GM10266 (cell line): ENCODE measurements around the gene GNA15.

Experiments
- DNase-seq: peaks from one replicate; pipeline ENCODE4 v3.0.0; 2012; ENCODE audit errors: extremely low spot score
- TF ChIP-seq, protein P1 (sequence below): IDR thresholded peaks from 2 replicates; pipeline ENCODE4 v1.5.1; 2012; ENCODE audit warnings: mild to moderate bottlenecking, low read depth; ENCODE audit not compliant: control insufficient read depth, insufficient read depth; ENCODE audit errors: missing control alignments

Gene GNA15

DNA sequence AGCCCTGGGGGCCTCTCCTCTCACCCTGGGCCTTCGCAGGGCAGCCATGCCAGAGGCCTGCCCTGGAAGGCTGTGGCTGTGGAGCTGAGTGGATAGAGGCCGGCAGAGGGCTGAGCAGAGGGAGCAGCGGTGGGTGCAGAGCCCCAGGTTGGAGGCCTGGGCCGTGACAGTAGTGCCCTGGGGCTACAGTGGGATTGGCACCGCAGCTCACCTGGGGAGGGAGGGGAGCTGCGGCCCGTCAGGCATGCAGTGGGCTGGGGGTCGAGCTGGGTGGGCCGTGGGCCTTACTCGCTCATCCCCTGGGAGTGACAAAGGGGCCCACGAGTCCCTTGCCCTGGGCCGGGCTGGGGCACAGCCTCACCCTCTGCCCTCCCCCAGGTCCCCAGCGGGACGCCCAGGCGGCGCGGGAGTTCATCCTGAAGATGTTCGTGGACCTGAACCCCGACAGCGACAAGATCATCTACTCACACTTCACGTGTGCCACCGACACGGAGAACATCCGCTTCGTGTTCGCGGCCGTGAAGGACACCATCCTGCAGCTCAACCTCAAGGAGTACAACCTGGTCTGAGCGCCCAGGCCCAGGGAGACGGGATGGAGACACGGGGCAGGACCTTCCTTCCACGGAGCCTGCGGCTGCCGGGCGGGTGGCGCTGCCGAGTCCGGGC lies 15.1 kb upstream of the GNA15 start:
- TF ChIP-seq, protein P1, sequence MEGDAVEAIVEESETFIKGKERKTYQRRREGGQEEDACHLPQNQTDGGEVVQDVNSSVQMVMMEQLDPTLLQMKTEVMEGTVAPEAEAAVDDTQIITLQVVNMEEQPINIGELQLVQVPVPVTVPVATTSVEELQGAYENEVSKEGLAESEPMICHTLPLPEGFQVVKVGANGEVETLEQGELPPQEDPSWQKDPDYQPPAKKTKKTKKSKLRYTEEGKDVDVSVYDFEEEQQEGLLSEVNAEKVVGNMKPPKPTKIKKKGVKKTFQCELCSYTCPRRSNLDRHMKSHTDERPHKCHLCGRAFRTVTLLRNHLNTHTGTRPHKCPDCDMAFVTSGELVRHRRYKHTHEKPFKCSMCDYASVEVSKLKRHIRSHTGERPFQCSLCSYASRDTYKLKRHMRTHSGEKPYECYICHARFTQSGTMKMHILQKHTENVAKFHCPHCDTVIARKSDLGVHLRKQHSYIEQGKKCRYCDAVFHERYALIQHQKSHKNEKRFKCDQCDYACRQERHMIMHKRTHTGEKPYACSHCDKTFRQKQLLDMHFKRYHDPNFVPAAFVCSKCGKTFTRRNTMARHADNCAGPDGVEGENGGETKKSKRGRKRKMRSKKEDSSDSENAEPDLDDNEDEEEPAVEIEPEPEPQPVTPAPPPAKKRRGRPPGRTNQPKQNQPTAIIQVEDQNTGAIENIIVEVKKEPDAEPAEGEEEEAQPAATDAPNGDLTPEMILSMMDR = no peak
- DNase-seq = no peak

DNA sequence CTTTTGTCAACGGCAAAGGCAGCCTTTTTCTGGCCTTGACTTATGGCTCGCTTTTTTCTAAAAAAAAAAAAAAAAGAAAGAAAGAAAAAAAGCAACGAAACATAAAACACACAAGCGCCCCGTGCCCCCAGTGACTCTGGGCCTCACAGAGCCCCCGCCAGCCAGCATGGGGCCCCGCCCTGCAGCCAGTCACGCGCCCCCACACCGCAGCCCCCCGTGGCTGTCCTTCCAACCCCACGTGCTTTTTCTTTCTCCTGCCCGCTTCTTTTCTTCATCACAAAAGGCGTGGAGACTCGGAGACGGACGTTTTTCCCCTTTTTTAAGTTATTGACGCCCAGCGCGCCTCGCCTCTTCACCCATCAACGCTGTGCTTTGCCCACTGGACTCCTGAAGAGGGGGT lies 14.4 kb upstream of the GNA15 start:
- DNase-seq = no peak
- TF ChIP-seq, protein P1 = no peak

DNA sequence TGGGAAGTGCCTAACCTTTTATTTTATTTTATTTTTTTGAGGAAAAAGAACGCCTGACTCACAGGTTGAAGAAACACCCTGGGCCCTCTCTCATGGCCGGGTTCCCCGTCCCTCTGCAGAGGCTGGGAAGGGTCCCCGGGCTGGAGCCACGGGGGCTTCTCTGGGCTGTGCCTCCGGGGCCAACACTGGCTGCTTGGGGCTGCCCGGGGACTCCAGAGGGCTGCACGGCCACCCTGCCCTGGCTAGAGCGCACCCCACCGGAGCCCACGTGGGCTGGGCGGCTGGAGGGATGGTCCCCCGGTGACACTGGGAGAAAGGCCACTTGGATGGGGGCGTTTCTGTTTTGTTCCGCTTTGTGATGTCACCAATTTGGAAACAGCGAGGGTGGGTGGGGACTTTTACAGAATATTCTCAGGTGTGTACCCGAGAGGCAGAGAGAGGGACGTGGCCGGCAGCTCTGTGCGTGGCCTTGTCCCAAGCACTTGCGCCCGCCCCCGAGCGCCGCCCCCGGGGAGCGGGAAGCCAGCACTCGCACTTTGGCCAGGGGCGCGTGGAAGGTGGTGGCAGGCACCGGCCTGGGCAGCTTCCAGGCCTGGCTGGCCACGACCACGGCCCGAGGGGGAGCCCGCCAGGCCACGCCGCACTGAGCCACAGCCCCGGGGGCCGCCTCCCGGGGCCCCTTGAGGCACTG lies 13.9 kb upstream of the GNA15 start:
- TF ChIP-seq, protein P1 = no peak
- DNase-seq = no peak

DNA sequence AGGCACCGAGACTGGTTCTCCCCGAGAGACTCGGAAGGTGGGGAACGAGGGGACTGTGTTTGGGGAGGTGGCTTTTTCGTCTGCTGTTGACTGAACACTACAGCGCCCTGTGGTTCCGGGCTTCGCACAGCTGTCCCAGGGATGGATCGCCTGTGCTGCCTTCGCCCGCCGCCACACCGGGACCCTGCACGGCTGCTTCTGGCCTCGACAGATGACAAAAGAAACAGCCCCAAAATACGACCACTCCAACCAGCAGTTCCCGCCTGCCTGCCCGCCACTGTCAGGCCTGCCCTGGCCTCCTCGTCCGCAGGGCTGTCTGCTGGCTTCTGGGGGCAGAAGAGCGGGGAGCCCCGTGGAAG lies 13.3 kb upstream of the GNA15 start:
- no peak for DNase-seq
- TF ChIP-seq, protein P1 = no peak

DNA sequence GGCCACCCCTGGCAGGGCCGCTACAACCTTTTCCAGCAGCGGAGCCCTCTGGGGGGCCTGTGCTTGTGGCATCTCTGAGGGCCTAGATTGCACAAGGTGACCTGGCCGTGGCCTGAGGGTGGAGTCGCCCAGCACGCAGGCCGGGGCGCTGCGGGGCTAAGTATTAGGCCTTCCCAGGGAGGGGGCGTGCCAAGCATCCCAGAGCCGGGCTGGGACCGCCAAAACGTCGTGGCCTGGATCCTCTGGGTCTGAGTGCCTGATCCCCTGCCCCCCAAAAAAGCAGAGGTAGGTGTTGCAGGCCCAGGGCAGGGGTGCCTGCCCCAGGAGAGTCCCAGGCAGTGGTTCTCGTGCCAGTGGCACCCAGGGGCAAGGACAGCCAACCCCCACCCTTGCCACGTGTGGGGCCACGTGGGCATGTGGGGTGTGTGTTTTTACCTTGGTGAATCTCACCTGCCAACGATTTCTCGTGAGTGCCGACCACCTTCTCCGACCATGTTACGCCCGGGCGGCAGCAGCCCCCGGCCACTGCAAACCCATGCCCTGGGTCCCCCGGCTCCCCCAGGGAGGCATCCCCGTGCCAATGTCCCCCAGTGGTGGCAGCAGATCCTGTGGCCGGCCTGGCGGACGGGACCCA lies 12.6 kb upstream of the GNA15 start:
- no peak for DNase-seq

DNA sequence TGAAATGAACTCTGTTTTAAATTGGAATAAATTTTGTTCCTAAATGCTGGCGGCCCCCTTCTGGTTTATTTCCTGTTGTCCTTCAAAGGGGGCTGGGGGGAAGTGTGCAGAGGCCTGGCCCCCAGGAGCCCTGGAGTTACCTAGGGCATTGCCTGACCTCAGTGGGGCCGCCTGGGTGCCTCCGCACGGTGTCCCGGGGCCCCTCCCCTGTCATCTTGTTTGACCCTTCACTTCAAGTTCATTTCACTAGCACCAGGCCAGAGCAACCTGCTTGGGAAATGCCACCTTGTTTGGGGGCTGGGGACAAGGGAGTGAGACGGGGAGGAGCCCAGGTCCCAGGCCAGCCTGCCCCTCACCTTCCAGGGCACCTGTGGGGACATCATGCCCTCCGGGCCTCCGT lies 11.9 kb upstream of the GNA15 start:
- no peak for DNase-seq
- TF ChIP-seq, protein P1 = no peak

More for the DNA sequence above, 12.6 kb upstream of the GNA15 start:
- TF ChIP-seq, protein P1 = no peak

DNA sequence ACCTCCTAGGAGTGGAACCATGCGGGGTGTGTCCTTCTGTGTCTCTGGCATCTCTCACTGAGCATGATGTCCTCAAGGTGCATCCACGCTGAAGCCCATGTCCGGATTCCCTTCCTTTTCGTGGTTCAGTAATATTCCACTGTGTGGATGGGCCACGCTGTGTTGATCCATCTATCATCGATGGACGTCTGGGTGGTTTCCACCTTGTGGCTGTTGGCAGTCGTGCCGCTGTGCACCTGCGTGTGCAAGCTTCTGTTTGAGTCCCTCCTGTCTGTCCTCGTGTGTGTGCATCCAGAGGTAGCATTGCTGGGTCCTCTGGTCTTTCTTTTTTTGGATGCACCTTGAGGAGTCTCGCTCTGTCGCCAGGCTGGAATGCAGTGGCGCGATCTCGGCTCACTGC lies 11.2 kb upstream of the GNA15 start:
- TF ChIP-seq, protein P1 = no peak
- DNase-seq = no peak
